ENCODE data around the gene STMN3.

Gene STMN3

GRCh38 chr20:63688228-63689045 lies 35.2 kb upstream of the STMN3 start:
- Histone ChIP-seq H3K4me3 (ENCODE audit: severe bottlenecking) (no peak overlapping the region), H3K36me3 (ENCODE audit: low read depth) (peaks cover 9% of the 10 kb centered on the region; the same call in 1 of the 2 replicates), H3K9me3 (ENCODE audit: severe bottlenecking) (no peaks in the 10 kb centered on the region), H3K27me3 (ENCODE audit: insufficient read depth, poor library complexity, severe bottlenecking) (no peaks in the 10 kb centered on the region), H3K27ac (ENCODE audit: poor library complexity, severe bottlenecking) (peak overlapping the region; percentile 96), H3K4me1 (ENCODE audit: insufficient read depth, poor library complexity, severe bottlenecking) (peaks cover 19% of the 10 kb centered on the region)
- peak; percentile 91 for DNase-seq (ENCODE audit: low spot score)
- no peak for ATAC-seq (ENCODE audit: low read depth)
- no peak for TF ChIP-seq CTCF (IDR thresholded peaks at IDR 0.05; ENCODE audit: poor library complexity, severe bottlenecking)

DNA sequence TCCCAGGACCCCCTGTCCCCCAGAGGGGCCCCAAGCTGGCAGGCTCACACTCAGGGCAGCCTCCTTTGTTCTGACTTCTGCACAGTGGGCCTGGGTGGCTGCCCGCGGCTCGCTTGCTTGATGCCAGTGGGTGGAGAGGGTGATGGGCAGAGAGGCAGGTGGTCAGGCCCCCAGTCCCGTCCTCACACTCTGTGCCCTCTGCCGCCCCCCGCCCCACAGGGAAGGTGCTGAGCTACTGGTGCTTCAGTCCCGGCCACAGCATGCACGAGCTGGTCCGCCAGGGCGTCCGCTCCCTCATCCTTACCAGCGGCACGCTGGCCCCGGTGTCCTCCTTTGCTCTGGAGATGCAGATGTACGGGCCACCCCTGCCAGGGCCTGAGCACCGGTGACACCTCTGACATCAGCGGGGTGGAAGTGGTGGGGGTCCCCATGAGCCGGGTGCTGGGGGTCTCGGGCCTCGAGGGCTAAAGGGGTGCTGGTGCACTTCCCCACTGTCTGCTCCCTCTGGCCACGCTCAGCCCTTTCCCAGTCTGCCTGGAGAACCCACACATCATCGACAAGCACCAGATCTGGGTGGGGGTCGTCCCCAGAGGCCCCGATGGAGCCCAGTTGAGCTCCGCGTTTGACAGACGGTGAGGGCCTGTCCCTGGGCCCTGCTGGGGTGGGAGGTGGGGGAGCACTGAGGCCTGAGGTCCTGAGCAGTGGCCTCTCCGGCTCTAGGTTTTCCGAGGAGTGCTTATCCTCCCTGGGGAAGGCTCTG lies 34.4 kb upstream of the STMN3 start:
- no peak for TF ChIP-seq CTCF (IDR thresholded peaks at IDR 0.05; ENCODE audit: poor library complexity, severe bottlenecking)
- peak overlapping the region; percentile 96 for H3K27ac ChIP-seq (ENCODE audit: poor library complexity, severe bottlenecking)

DNA sequence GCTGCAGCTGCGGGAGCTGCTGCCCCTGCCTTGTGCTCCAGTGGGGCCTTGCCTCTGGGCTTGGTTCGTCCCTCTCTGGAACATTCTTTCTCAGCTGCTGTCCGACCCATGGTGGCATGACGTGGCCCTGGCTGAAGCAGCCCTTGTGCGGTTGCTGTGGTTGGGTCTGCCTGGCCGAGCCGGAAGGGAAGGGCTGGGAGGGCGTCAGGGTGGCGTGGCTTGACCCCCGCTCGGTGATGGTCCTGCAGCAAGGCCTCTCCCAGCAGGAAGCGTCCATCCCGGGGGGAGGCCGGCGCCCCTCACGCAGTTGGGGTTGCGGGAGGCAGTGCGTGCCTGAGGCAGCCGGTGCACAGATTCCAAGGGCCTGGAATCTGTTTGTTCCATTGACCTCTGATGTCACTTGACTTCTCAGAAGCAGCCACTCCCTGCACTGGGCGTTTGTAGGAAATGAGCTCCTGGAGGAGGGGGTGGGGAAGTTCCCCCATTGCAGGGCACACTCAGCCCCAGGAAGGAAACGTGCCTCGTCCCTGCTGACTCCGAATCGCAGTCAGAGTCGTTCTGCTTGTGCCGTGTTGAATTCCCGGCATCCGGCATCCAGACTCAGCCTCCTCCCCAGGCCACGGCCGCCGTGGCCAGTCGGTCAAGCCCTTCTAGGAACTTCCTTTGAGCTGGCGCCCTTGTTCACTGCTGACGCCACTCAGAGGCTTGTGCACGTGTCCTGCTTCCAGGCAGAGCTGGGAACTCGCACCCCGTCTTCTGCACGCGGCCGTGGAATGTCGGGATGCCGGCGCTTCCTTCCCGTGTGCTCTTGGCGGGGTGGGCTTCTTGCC lies 33.5 kb upstream of the STMN3 start:
- no peaks in the 10 kb centered on the region for H3K27me3 ChIP-seq (ENCODE audit: insufficient read depth, poor library complexity, severe bottlenecking)
- peak; percentile 89 for DNase-seq (ENCODE audit: low spot score)
- no peak for ATAC-seq (ENCODE audit: low read depth)
- H3K36me3 ChIP-seq (ENCODE audit: low read depth) = peaks cover 15% of the 10 kb centered on the region
- peaks cover 34% of the 10 kb centered on the region for H3K4me1 ChIP-seq (ENCODE audit: insufficient read depth, poor library complexity, severe bottlenecking)
- no peak for TF ChIP-seq CTCF (IDR thresholded peaks at IDR 0.05; ENCODE audit: poor library complexity, severe bottlenecking)
- H3K4me3 ChIP-seq (ENCODE audit: severe bottlenecking) = no peak overlapping the region
- no peaks in the 10 kb centered on the region for H3K9me3 ChIP-seq (ENCODE audit: severe bottlenecking)
- peak overlapping the region; percentile 96 for H3K27ac ChIP-seq (ENCODE audit: poor library complexity, severe bottlenecking)

More for the DNA sequence above, 34.4 kb upstream of the STMN3 start:
- Histone ChIP-seq H3K4me1 (ENCODE audit: insufficient read depth, poor library complexity, severe bottlenecking) (peaks cover 28% of the 10 kb centered on the region), H3K27me3 (ENCODE audit: insufficient read depth, poor library complexity, severe bottlenecking) (no peaks in the 10 kb centered on the region), H3K4me3 (ENCODE audit: severe bottlenecking) (no peak overlapping the region), H3K9me3 (ENCODE audit: severe bottlenecking) (no peaks in the 10 kb centered on the region), H3K36me3 (ENCODE audit: low read depth) (peaks cover 13% of the 10 kb centered on the region)
- no peak for ATAC-seq (ENCODE audit: low read depth)
- peak; percentile 89 for DNase-seq (ENCODE audit: low spot score)

DNA sequence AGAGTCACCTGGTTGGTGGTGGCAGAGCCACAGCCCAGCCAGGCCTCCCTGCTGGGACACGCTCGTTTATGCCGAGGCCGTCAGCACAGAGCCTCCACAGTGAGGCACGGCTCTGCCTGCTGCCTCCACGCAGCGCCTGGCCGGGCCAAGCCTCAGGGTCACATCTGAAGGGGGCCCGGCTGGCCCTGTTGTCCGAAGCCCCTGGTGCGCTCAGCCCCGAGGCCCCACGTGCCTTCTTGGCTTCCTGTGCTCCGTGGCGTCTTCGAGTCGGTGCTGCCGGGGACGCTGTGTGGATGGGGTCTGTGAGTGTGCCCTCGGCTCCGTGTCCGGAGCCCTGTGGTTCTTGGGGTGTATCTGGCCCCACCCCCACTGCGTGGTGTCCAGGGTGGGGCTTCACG lies 32.9 kb upstream of the STMN3 start:
- no peak overlapping the region for H3K4me3 ChIP-seq (ENCODE audit: severe bottlenecking)
- peak; percentile 87 for DNase-seq (ENCODE audit: low spot score)
- H3K9me3 ChIP-seq (ENCODE audit: severe bottlenecking) = no peaks in the 10 kb centered on the region
- TF ChIP-seq CTCF (IDR thresholded peaks at IDR 0.05; ENCODE audit: poor library complexity, severe bottlenecking) = no peak
- ATAC-seq (ENCODE audit: low read depth) = no peak
- H3K36me3 ChIP-seq (ENCODE audit: low read depth) = peaks cover 19% of the 10 kb centered on the region
- peak overlapping the region; percentile 96 for H3K27ac ChIP-seq (ENCODE audit: poor library complexity, severe bottlenecking)
- no peaks in the 10 kb centered on the region for H3K27me3 ChIP-seq (ENCODE audit: insufficient read depth, poor library complexity, severe bottlenecking)
- peaks cover 37% of the 10 kb centered on the region for H3K4me1 ChIP-seq (ENCODE audit: insufficient read depth, poor library complexity, severe bottlenecking)
